Measurements from ENCODE around the gene BMERB1.
"Not testable (repeated sequence)": the region's sequence is repeated elsewhere in the genome, so short reads cannot be mapped to it uniquely, and the experiment has no call there.

The BMERB1 gene

GRCh38 chr16:15446901-15447300 is 12.5 kb downstream of the BMERB1 start:
- Histone ChIP-seq H3K9me3 (ENCODE audit: control insufficient read depth, low read length) (no peaks in the 10 kb centered on the region), H3K27me3 (replicated peaks; ENCODE audit: control insufficient read depth, insufficient read depth, low read length) (no peaks in the 10 kb centered on the region), H3K36me3 (ENCODE audit: control insufficient read depth, insufficient read depth, low read length, severe bottlenecking) (no peaks in the 10 kb centered on the region), H3K4me3 (ENCODE audit: low read length) (no peak overlapping the region), H3K4me1 (ENCODE audit: control insufficient read depth, insufficient read depth, low read length) (peaks cover 22% of the 10 kb centered on the region), H3K9ac (ENCODE audit: low read length) (no peak overlapping the region)
- no peak for DNase-seq (ENCODE audit: low read depth)

DNA sequence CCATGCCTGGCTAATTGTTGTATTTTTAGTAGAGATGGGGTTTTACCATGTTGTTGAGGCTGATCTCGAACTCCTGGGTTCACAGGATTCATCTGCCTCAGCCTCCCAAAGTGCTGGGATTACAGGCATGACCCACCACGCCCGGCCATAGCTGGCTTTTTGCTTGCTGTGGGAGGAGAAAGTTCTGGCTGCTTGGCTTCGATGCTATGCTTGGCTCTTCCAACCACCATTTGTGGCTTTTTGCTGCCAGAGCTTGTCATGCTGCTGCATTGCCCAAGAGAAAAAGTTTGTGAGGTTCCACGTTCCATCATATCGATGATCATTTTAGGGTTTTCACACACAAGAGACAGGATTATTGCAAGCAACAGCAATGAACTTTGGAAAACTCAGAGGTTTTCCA is 16.2 kb downstream of the BMERB1 start:
- no peaks in the 10 kb centered on the region for H3K27me3 ChIP-seq (replicated peaks; ENCODE audit: control insufficient read depth, insufficient read depth, low read length)
- DNase-seq (ENCODE audit: low read depth) = no peak
- no peaks in the 10 kb centered on the region for H3K36me3 ChIP-seq (ENCODE audit: control insufficient read depth, insufficient read depth, low read length, severe bottlenecking)
- H3K4me3 ChIP-seq (ENCODE audit: low read length) = peak overlapping the region; percentile 46
- peak overlapping the region; percentile 15 for H3K9ac ChIP-seq (ENCODE audit: low read length)
- peaks cover 23% of the 10 kb centered on the region for H3K4me1 ChIP-seq (ENCODE audit: control insufficient read depth, insufficient read depth, low read length)
- H3K9me3 ChIP-seq (ENCODE audit: control insufficient read depth, low read length) = no peaks in the 10 kb centered on the region

DNA sequence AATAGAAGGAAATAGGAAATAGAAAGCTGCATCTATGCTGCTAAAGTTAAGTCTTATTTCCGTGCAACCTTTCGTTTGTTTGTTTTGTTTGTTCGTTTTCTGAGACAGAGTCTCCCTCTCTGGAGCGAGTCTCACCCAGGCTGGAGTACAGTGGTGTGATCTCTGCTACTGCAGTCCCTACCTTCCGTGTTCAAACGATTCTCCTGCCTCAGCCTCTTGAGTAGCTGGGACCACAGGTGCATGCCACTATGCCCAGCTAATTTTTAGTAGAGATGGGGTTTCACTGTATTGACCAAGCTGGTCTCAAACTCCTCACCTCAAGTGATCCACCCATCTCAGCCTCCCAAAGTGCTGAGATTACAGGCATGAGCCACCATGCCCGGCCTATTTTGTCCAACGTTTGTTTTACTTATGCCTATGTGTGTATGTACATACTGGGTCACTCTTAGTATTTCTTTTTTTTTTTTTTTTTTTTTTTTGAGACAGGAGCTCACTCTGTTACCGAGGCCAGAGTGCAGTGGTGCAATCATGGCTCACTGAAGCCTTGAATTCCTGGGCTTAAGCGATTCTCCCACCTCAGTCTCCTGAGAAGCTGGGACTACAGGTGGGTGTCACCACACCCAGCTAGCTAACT is 16.8 kb downstream of the BMERB1 start:
- Histone ChIP-seq H3K9me3 (ENCODE audit: control insufficient read depth, low read length) (no peaks in the 10 kb centered on the region), H3K36me3 (ENCODE audit: control insufficient read depth, insufficient read depth, low read length, severe bottlenecking) (no peaks in the 10 kb centered on the region), H3K27me3 (replicated peaks; ENCODE audit: control insufficient read depth, insufficient read depth, low read length) (no peaks in the 10 kb centered on the region), H3K9ac (ENCODE audit: low read length) (no peak overlapping the region), H3K4me1 (ENCODE audit: control insufficient read depth, insufficient read depth, low read length) (peaks cover 23% of the 10 kb centered on the region), H3K4me3 (ENCODE audit: low read length) (peak overlapping the region; percentile 46)
- DNase-seq (ENCODE audit: low read depth) = no peak

- no peaks in the 10 kb centered on the region for H3K36me3 ChIP-seq (ENCODE audit: control insufficient read depth, insufficient read depth, low read length, severe bottlenecking)
- H3K4me3 ChIP-seq (ENCODE audit: low read length) = no peak overlapping the region
Observed at GRCh38 chr16:15452246-15452855, 18.0 kb downstream of the BMERB1 start.

DNA sequence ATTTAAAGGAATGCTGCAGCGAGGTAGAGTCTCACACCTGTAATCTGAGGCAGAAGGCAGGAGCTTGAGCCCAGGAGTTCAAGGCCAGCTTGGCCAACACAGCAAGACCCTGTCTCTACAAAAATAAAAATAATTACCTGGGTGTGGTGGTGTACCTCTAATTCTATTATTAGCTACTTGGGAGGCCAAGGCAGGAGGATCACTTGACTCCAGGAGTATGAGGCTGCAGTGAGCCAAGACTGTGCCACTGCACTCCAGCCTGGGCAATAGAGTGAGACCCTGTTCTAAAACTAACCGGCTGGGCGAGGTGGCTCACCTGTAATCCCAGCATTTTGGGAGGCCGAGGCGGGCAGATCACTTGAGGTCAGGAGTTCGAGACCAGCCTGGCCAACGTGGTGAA is 18.9 kb downstream of the BMERB1 start:
- not testable (repeated sequence) for H3K36me3 ChIP-seq (ENCODE audit: control insufficient read depth, insufficient read depth, low read length, severe bottlenecking); H3K9me3 ChIP-seq (ENCODE audit: control insufficient read depth, low read length); H3K27me3 ChIP-seq (replicated peaks; ENCODE audit: control insufficient read depth, insufficient read depth, low read length); H3K4me3 ChIP-seq (ENCODE audit: low read length); DNase-seq (ENCODE audit: low read depth); H3K9ac ChIP-seq (ENCODE audit: low read length)
- H3K4me1 ChIP-seq (ENCODE audit: control insufficient read depth, insufficient read depth, low read length) = peaks cover 23% of the 10 kb centered on the region

More at GRCh38 chr16:15452246-15452855, 18.0 kb downstream of the BMERB1 start:
- H3K4me1 ChIP-seq (ENCODE audit: control insufficient read depth, insufficient read depth, low read length) = peaks cover 23% of the 10 kb centered on the region
- H3K9me3 ChIP-seq (ENCODE audit: control insufficient read depth, low read length) = no peaks in the 10 kb centered on the region
- no peak overlapping the region for H3K9ac ChIP-seq (ENCODE audit: low read length)
- H3K27me3 ChIP-seq (replicated peaks; ENCODE audit: control insufficient read depth, insufficient read depth, low read length) = no peaks in the 10 kb centered on the region
- no peak for DNase-seq (ENCODE audit: low read depth)

- H3K36me3 ChIP-seq (ENCODE audit: control insufficient read depth, insufficient read depth, low read length, severe bottlenecking); H3K9ac ChIP-seq (ENCODE audit: low read length); H3K4me3 ChIP-seq (ENCODE audit: low read length); DNase-seq (ENCODE audit: low read depth); H3K9me3 ChIP-seq (ENCODE audit: control insufficient read depth, low read length); H3K27me3 ChIP-seq (replicated peaks; ENCODE audit: control insufficient read depth, insufficient read depth, low read length): not testable (repeated sequence)
- peaks cover 23% of the 10 kb centered on the region for H3K4me1 ChIP-seq (ENCODE audit: control insufficient read depth, insufficient read depth, low read length)
Observed at GRCh38 chr16:15454933-15455332, 20.5 kb downstream of the BMERB1 start.

DNA sequence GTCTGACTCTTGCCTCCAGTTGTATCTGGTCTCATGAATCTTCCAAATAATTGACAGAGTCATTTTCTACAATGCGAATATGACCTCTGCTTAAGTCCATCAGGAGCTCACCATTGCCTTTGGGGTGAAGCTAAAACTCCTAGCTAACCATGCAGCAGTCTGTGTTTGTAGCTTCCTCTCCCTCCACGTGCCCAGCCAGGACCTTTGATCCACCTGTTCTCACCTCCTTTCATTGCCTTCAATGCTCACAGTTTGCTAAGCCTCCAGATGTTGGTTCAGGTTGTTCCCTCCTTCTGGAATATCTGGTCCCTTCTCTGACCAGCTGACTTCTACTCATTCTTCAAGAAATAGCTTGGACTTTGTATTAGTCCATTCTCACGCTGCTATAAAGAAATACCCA is 23.0 kb downstream of the BMERB1 start:
- Histone ChIP-seq H3K4me3 (ENCODE audit: low read length) (no peak overlapping the region), H3K9me3 (ENCODE audit: control insufficient read depth, low read length) (no peaks in the 10 kb centered on the region), H3K4me1 (ENCODE audit: control insufficient read depth, insufficient read depth, low read length) (peaks cover 5% of the 10 kb centered on the region), H3K36me3 (ENCODE audit: control insufficient read depth, insufficient read depth, low read length, severe bottlenecking) (no peaks in the 10 kb centered on the region), H3K9ac (ENCODE audit: low read length) (no peak overlapping the region), H3K27me3 (replicated peaks; ENCODE audit: control insufficient read depth, insufficient read depth, low read length) (no peaks in the 10 kb centered on the region)
- no peak for DNase-seq (ENCODE audit: low read depth)

DNA sequence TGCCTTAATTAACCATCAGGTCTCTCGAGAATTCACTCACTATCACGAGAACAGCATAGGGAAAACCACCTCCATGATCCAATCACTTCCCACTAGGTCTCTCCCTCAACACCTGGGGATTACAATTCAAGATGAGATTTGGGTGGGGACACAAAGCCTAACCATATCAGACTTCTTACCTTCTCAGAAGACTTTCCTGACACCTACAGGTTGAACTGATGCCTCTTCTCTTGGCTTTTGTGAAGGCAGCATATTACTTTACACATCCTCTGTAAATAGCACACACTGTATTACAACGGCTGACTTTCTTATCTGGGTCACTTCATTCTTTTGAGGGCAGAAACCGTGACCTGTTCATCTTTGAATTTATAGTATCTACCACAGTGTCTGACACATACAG is 23.6 kb downstream of the BMERB1 start:
- H3K27me3 ChIP-seq (replicated peaks; ENCODE audit: control insufficient read depth, insufficient read depth, low read length) = no peaks in the 10 kb centered on the region
- no peak overlapping the region for H3K9ac ChIP-seq (ENCODE audit: low read length)
- H3K4me1 ChIP-seq (ENCODE audit: control insufficient read depth, insufficient read depth, low read length) = no peaks in the 10 kb centered on the region
- H3K4me3 ChIP-seq (ENCODE audit: low read length) = no peak overlapping the region
- no peak for DNase-seq (ENCODE audit: low read depth)
- no peaks in the 10 kb centered on the region for H3K36me3 ChIP-seq (ENCODE audit: control insufficient read depth, insufficient read depth, low read length, severe bottlenecking)
- H3K9me3 ChIP-seq (ENCODE audit: control insufficient read depth, low read length) = no peaks in the 10 kb centered on the region

DNA sequence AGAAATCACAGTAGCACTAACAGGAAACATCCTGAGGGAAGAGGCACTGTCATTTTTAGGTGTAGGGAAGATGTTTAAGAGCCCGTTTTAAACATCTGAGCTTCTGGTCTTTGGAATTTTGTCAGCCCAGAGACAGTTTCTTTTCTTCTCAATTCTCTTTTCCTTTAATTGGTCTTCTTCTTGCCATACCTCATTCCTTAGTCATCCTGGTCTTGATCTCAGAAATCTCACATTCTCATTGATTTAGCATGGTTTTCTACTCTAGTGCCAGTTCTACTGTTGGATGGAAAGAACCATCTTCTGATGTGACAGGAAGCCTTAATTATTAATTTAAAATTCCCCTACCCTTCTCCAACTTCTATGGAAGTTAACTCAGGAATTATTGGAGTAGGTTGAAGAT is 25.4 kb downstream of the BMERB1 start:
- Histone ChIP-seq H3K4me3 (ENCODE audit: low read length) (no peak overlapping the region), H3K36me3 (ENCODE audit: control insufficient read depth, insufficient read depth, low read length, severe bottlenecking) (no peaks in the 10 kb centered on the region), H3K4me1 (ENCODE audit: control insufficient read depth, insufficient read depth, low read length) (no peaks in the 10 kb centered on the region), H3K27me3 (replicated peaks; ENCODE audit: control insufficient read depth, insufficient read depth, low read length) (no peaks in the 10 kb centered on the region), H3K9me3 (ENCODE audit: control insufficient read depth, low read length) (no peaks in the 10 kb centered on the region), H3K9ac (ENCODE audit: low read length) (no peak overlapping the region)
- DNase-seq (ENCODE audit: low read depth) = no peak

DNA sequence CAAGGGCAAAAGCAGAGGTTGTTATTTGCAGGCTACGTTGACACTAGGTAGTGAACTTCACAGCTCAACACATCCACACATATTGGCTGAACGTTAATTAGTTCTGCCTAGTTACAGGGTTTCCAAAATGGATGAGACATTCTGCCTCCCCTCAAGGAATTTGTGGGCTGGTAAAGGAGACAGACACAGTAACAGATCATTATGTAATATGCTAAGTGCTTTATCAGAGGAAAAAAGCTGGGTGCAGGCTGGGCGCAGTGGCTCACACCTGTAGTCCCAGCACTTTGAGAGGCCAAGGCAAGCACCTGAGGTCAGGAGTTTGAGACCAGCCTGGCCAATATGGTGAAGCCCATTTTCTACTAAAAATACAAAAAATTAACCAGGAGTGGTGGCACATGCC is 26.2 kb downstream of the BMERB1 start:
- Histone ChIP-seq H3K27me3 (replicated peaks; ENCODE audit: control insufficient read depth, insufficient read depth, low read length) (no peaks in the 10 kb centered on the region), H3K4me1 (ENCODE audit: control insufficient read depth, insufficient read depth, low read length) (no peaks in the 10 kb centered on the region), H3K4me3 (ENCODE audit: low read length) (no peak overlapping the region), H3K36me3 (ENCODE audit: control insufficient read depth, insufficient read depth, low read length, severe bottlenecking) (no peaks in the 10 kb centered on the region), H3K9me3 (ENCODE audit: control insufficient read depth, low read length) (no peaks in the 10 kb centered on the region), H3K9ac (ENCODE audit: low read length) (no peak overlapping the region)
- DNase-seq (ENCODE audit: low read depth) = no peak

DNA sequence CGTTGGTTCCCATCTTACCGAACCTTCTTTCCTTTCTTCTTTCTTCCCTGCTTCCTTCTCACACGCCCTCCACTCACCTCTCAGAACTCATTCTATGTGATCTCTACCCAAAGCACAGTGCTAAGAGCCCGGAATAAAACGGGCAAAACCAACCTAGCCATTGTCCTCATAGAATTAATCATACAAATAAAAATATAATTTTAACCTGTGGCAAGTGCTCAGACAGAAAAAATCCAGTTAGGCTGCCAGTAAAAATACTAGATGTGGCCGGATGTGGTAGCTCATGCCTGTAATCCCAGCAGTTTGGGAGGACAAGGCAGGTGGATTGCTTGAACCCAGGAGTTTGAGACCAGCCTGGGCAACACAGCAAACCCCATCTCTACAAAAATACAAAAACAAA is 27.0 kb downstream of the BMERB1 start:
- no peaks in the 10 kb centered on the region for H3K27me3 ChIP-seq (replicated peaks; ENCODE audit: control insufficient read depth, insufficient read depth, low read length)
- DNase-seq (ENCODE audit: low read depth) = no peak
- no peak overlapping the region for H3K4me3 ChIP-seq (ENCODE audit: low read length)
- H3K4me1 ChIP-seq (ENCODE audit: control insufficient read depth, insufficient read depth, low read length) = no peaks in the 10 kb centered on the region
- no peaks in the 10 kb centered on the region for H3K9me3 ChIP-seq (ENCODE audit: control insufficient read depth, low read length)
- H3K9ac ChIP-seq (ENCODE audit: low read length) = no peak overlapping the region
- no peaks in the 10 kb centered on the region for H3K36me3 ChIP-seq (ENCODE audit: control insufficient read depth, insufficient read depth, low read length, severe bottlenecking)

Measured in adipocyte (in vitro differentiated cells).